H9 (cell line): Measurements from ENCODE around the gene VPS26B. TPM values are rescaled to one million over a fixed set of nuclear protein-coding genes. Genes with fewer than 3 reads are reported as not detected.

Experiments used
- DNase-seq: peaks from one replicate; pipeline ENCODE4 v3.0.0-alpha.2; 2017
- H2AFZ ChIP-seq: one replicate; pipeline ENCODE4 v1.6.1; 2013; ENCODE audit warnings: mild to moderate bottlenecking, low read length, control low read depth, moderate library complexity
- H2AK5ac ChIP-seq: 2 replicates; pipeline ENCODE4 v1.6.1; 2013; ENCODE audit warnings: low read length, control low read depth, mixed read lengths; ENCODE audit not compliant: insufficient read length
- H2BK120ac ChIP-seq: one replicate; pipeline ENCODE4 v1.6.1; 2013; ENCODE audit warnings: low read depth, mild to moderate bottlenecking, low read length, control low read depth, inconsistent platforms; ENCODE audit not compliant: poor library complexity, severe bottlenecking
- H2BK12ac ChIP-seq: 2 replicates; pipeline ENCODE4 v1.6.1; 2013; ENCODE audit warnings: low read length, control low read depth, mixed read lengths, low read depth; ENCODE audit not compliant: insufficient read length
- H2BK15ac ChIP-seq: 2 replicates; pipeline ENCODE4 v1.6.1; 2013; ENCODE audit warnings: low read depth, low read length, control low read depth
- H2BK20ac ChIP-seq: one replicate; pipeline ENCODE4 v1.6.1; 2013; ENCODE audit warnings: low read depth, mild to moderate bottlenecking, low read length, control low read depth, inconsistent platforms; ENCODE audit not compliant: poor library complexity, severe bottlenecking
- H2BK5ac ChIP-seq: 2 replicates; pipeline ENCODE4 v1.6.1; 2013; ENCODE audit warnings: low read length, control low read depth, mixed read lengths; ENCODE audit not compliant: insufficient read length
- H3K14ac ChIP-seq: 2 replicates; pipeline ENCODE4 v1.6.1; 2013; ENCODE audit warnings: low read length, control low read depth; ENCODE audit not compliant: insufficient read depth
- H3K18ac ChIP-seq: 2 replicates; pipeline ENCODE4 v1.6.1; 2013; ENCODE audit warnings: low read depth, mild to moderate bottlenecking, mixed read lengths, low read length, control low read depth; ENCODE audit not compliant: insufficient read length
- H3K23ac ChIP-seq: 2 replicates; pipeline ENCODE4 v1.6.1; 2013; ENCODE audit warnings: low read length, control low read depth, mixed read lengths, low read depth; ENCODE audit not compliant: insufficient read length
- H3K23me2 ChIP-seq: 2 replicates; pipeline ENCODE4 v1.6.1; 2013; ENCODE audit warnings: low read depth, mild to moderate bottlenecking, mixed read lengths, low read length, control low read depth; ENCODE audit not compliant: insufficient read length, poor library complexity, severe bottlenecking
- H3K27ac ChIP-seq: 2 replicates; pipeline ENCODE4 v1.5.1; 2013; ENCODE audit warnings: low read length, control low read depth, mixed read lengths, low read depth; ENCODE audit not compliant: insufficient read length
- H3K27me3 ChIP-seq: 2 replicates; pipeline ENCODE4 v1.6.1; 2013; ENCODE audit warnings: low read length, control low read depth, inconsistent platforms; ENCODE audit not compliant: insufficient read depth
- H3K4ac ChIP-seq: 2 replicates; pipeline ENCODE4 v1.6.1; 2013; ENCODE audit warnings: low read depth, mild to moderate bottlenecking, control low read depth, inconsistent platforms, low read length, moderate library complexity
- H3K4me1 ChIP-seq: 2 replicates; pipeline ENCODE4 v1.6.1; 2013; ENCODE audit warnings: low read length, control low read depth, inconsistent platforms; ENCODE audit not compliant: insufficient read depth
- H3K4me2 ChIP-seq: 2 replicates; pipeline ENCODE4 v1.6.1; 2013; ENCODE audit warnings: low read length, control low read depth, mixed read lengths; ENCODE audit not compliant: insufficient read length, insufficient read depth
- H3K56ac ChIP-seq: 2 replicates; pipeline ENCODE4 v1.6.1; 2013; ENCODE audit warnings: low read depth, mild to moderate bottlenecking, mixed read lengths, low read length, control low read depth; ENCODE audit not compliant: insufficient read length
- H3K79me1 ChIP-seq: 2 replicates; pipeline ENCODE4 v1.6.1; 2013; ENCODE audit warnings: low read depth, mild to moderate bottlenecking, moderate library complexity, low read length, control low read depth, inconsistent platforms; ENCODE audit not compliant: insufficient read depth, poor library complexity, severe bottlenecking
- H3K79me2 ChIP-seq: 2 replicates; pipeline ENCODE4 v1.6.1; 2013; ENCODE audit warnings: low read length, control low read depth, inconsistent platforms; ENCODE audit not compliant: insufficient read depth
- H3K9ac ChIP-seq: 2 replicates; pipeline ENCODE4 v1.6.1; 2013; ENCODE audit warnings: low read length, control low read depth, mixed read lengths; ENCODE audit not compliant: insufficient read length; ENCODE audit errors: extremely low read depth
- H3K9me3 ChIP-seq: one replicate; pipeline ENCODE4 v1.6.1; 2013; ENCODE audit warnings: low read depth, low read length, inconsistent platforms; ENCODE audit not compliant: control insufficient read depth
- H3T11ph ChIP-seq: one replicate; pipeline ENCODE4 v1.6.1; 2013; ENCODE audit warnings: mild to moderate bottlenecking, low read length, control low read depth, inconsistent platforms
- H4K20me1 ChIP-seq: one replicate; pipeline ENCODE4 v1.6.1; 2013; ENCODE audit not compliant: control insufficient read depth, insufficient read length, insufficient read depth
- H4K5ac ChIP-seq: 2 replicates; pipeline ENCODE4 v1.6.1; 2013; ENCODE audit warnings: low read depth, mild to moderate bottlenecking, mixed read lengths, low read length, control low read depth; ENCODE audit not compliant: insufficient read length
- H4K8ac ChIP-seq: replicated peaks from 2 replicates; pipeline ENCODE4 v1.6.1; 2013; ENCODE audit warnings: low read length, control low read depth, mixed read lengths, low read depth; ENCODE audit not compliant: insufficient read length
- H4K91ac ChIP-seq: 2 replicates; pipeline ENCODE4 v1.6.1; 2013; ENCODE audit warnings: low read depth, mild to moderate bottlenecking, moderate library complexity, mixed read lengths, low read length, control low read depth; ENCODE audit not compliant: insufficient read length
- H3K27ac Mint-ChIP-seq, 3 experiments: 2 replicates in 2 of 3; 3 replicates in 1 of 3; pipeline ENCODE4 v1.8.0; 2020 to 2021; ENCODE audit warnings: mixed read lengths in 3 of 3, mild to moderate bottlenecking in 1 of 3, moderate library complexity in 1 of 3
- H3K27me3 Mint-ChIP-seq: 2 replicates; pipeline ENCODE4 v1.8.0; 2021; ENCODE audit warnings: low read depth, mild to moderate bottlenecking, moderate library complexity, mixed read lengths
- H3K36me3 Mint-ChIP-seq, 3 experiments: 2 replicates in 2 of 3; 3 replicates in 1 of 3; pipeline ENCODE4 v1.8.0; 2020 to 2021; ENCODE audit warnings: low read depth in 3 of 3, mixed read lengths in 3 of 3; ENCODE audit not compliant: insufficient read depth in 1 of 3
- H3K4me1 Mint-ChIP-seq, 2 experiments: 2 replicates each; pipeline ENCODE4 v1.8.0; 2020; ENCODE audit warnings: mixed read lengths in 2 of 2
- H3K4me3 Mint-ChIP-seq, 2 experiments: 2 replicates in 1 of 2; 3 replicates in 1 of 2; pipeline ENCODE4 v1.8.0; 2020 to 2021; ENCODE audit warnings: mild to moderate bottlenecking in 2 of 2, mixed read lengths in 2 of 2, moderate library complexity in 1 of 2
- H3K9me3 Mint-ChIP-seq, 2 experiments: 2 replicates in 1 of 2; 3 replicates in 1 of 2; pipeline ENCODE4 v1.8.0; 2020; ENCODE audit warnings: mild to moderate bottlenecking in 2 of 2, mixed read lengths in 2 of 2, moderate library complexity in 1 of 2
- CTCF ChIP-seq: fragments of 200-600 bp; sonication (generic); conservative IDR thresholded peaks from 3 replicates; pipeline ENCODE4 v1.8.0; 2021; ENCODE audit warnings: antibody characterized with exemption, mild to moderate bottlenecking
- WGBS: extraction: QIAGEN DNeasy Blood & Tissue Kit; methylation state at CpG from one replicate; pipeline ENCODE4 v1.1.7; 2013; ENCODE audit warnings: missing lambda C conversion rate, low lambda C conversion rate, mixed read lengths; ENCODE audit not compliant: insufficient read length; ENCODE audit errors: extremely low coverage; 5-methylcytosine and 5-hydroxymethylcytosine counted together
- total RNA-seq: library from RNA; stranded (reverse); gene quantifications from 2 replicates; pipeline ENCODE4 v1.2.1, GENCODE V29; 2021

VPS26B gene
- total RNA-seq, 1 experiment from 2014 or later, result 27.5 TPM

GRCh38 chr11:134264966-134265764 lies 40.7 kb downstream of the VPS26B start:
- Histone ChIP-seq H2BK15ac (no peak overlapping the region), H2BK12ac (no peak overlapping the region), H3K56ac (no peak overlapping the region), H2AFZ (no peak overlapping the region), H3K4me1 (peaks cover 14% of the 10 kb centered on the region; the same call in 1 of the 2 replicates), H4K91ac (no peak overlapping the region), H3K9me3 (no peaks in the 10 kb centered on the region), H3K23ac (no peak overlapping the region), H3K4ac (no peak overlapping the region), H4K5ac (no peak overlapping the region), H3K23me2 (no peaks in the 10 kb centered on the region), H3K27ac (no peak overlapping the region), H3K79me1 (no peaks in the 10 kb centered on the region), H2BK120ac (no peak overlapping the region), H3K9ac (no peak overlapping the region), H4K20me1 (no peaks in the 10 kb centered on the region), H2BK5ac (no peak overlapping the region), H3K79me2 (no peaks in the 10 kb centered on the region; the same call in 1 of the 2 replicates), H3T11ph (no peak overlapping the region), H2BK20ac (no peak overlapping the region), H4K8ac (no peak overlapping the region), H2AK5ac (no peak overlapping the region), H3K18ac (no peak overlapping the region), H3K4me2 (no peak overlapping the region), H3K14ac (no peak overlapping the region), H3K27me3 (no peaks in the 10 kb centered on the region)
- H3K4me1 Mint-ChIP-seq, result peaks cover 27 to 31% of the 10 kb centered on the region in 2 experiments
- H3K27me3 Mint-ChIP-seq, result no peaks in the 10 kb centered on the region
- WGBS, result no CpG with 5 or more reads among the region's 7 CpGs
- peaks cover 9 to 42% (median 30%) of the 10 kb centered on the region in 3 experiments; a peak in 5 of 7 replicates for H3K36me3 Mint-ChIP-seq
- TF ChIP-seq CTCF, result no peak
- peak overlapping the region in 2 of 3 experiments; percentile 28 to 89; a peak in 4 of 7 replicates for H3K27ac Mint-ChIP-seq
- H3K9me3 Mint-ChIP-seq, result no peaks in the 10 kb centered on the region
- H3K4me3 Mint-ChIP-seq, result no peak overlapping the region
- DNase-seq, result no peak
